K562 (cell line): ENCODE results near the gene ZNF391. TPM values are rescaled to one million over a fixed set of nuclear protein-coding genes. Genes with fewer than 3 reads are reported as not detected.
A peak's percentile ranks its signal among the peaks of the same experiment; 100 is the strongest.

Source experiments
- CTBP1 ChIP-seq: fragments of 450-650 bp; IDR thresholded peaks from 2 replicates; pipeline ENCODE4 v1.6.1; 2016; ENCODE audit warnings: borderline replicate concordance
- GTF2E2 ChIP-seq: fragments of 200-800 bp; sonication (Bioruptor generic); IDR thresholded peaks from 2 replicates; pipeline ENCODE4 v1.6.1; 2016; ENCODE audit warnings: missing genetic modification characterization, missing compliant biosample characterization
- HDAC2 ChIP-seq: fragments of 450-650 bp; IDR thresholded peaks from 2 replicates; pipeline ENCODE4 v1.6.1; 2016; ENCODE audit warnings: mild to moderate bottlenecking
- HMGN3 ChIP-seq: IDR thresholded peaks from 2 replicates; pipeline ENCODE4 v1.6.1; 2011; ENCODE audit warnings: borderline replicate concordance, low read depth, mild to moderate bottlenecking, mixed read lengths, low read length; ENCODE audit not compliant: insufficient read length; ENCODE audit errors: extremely low read depth
- MCM7 ChIP-seq, 2 experiments: fragments of 450-650 bp; IDR thresholded peaks; 2 replicates each; pipeline ENCODE4 v1.6.1; 2016 to 2018
- MEIS2 ChIP-seq: fragments of 450-650 bp; IDR thresholded peaks from 2 replicates; pipeline ENCODE4 v1.6.1; 2014; ENCODE audit warnings: mild to moderate bottlenecking; ENCODE audit not compliant: partially characterized antibody
- NR2C1 ChIP-seq, 2 experiments: fragments of 450-650 bp; IDR thresholded peaks; 2 replicates each; pipeline ENCODE4 v1.6.1; 2017; ENCODE audit warnings: mild to moderate bottlenecking in 2 of 2, antibody characterized with exemption in 1 of 2, inconsistent platforms in 1 of 2, missing compliant biosample characterization in 1 of 2, missing genetic modification characterization in 1 of 2
- PBX2 ChIP-seq, 2 experiments: IDR thresholded peaks in 1 of 2; conservative IDR thresholded peaks in 1 of 2; 2 replicates each; pipeline ENCODE4 v1.6.1; 2016; ENCODE audit warnings: low read depth in 2 of 2, mild to moderate bottlenecking in 1 of 2, missing compliant biosample characterization in 1 of 2, missing genetic modification characterization in 1 of 2, moderate library complexity in 1 of 2
- POLR2G ChIP-seq: fragments of 200-400 bp; formaldehyde crosslinking; IDR thresholded peaks from 2 replicates; pipeline ENCODE4 v1.6.1; 2017; ENCODE audit warnings: low read depth, mild to moderate bottlenecking, antibody characterized with exemption, low read length, moderate library complexity
- RBFOX2 ChIP-seq: fragments of 200-400 bp; formaldehyde crosslinking; IDR thresholded peaks from 2 replicates; pipeline ENCODE4 v1.6.1; 2017; ENCODE audit warnings: low read depth, mild to moderate bottlenecking, low read length, moderate library complexity
- SRF ChIP-seq, 2 experiments: fragments of 250-450, 450-650 bp in 1 of 2; sonication (Bioruptor Pico) in 1 of 2; sonication (generic) in 1 of 2; formaldehyde crosslinking; IDR thresholded peaks; 2 replicates each; pipeline versions ENCODE4 v1.5.0 to v1.5.1; 2020 to 2022; ENCODE audit warnings: mild to moderate bottlenecking in 1 of 2, missing genetic modification reagents in 1 of 2
- TAF7 ChIP-seq: fragments of 450-650 bp; IDR thresholded peaks from 2 replicates; pipeline ENCODE4 v1.6.1; 2016; ENCODE audit warnings: missing genetic modification characterization, missing compliant biosample characterization
- YY1 ChIP-seq, 3 experiments: IDR thresholded peaks; 2 replicates each; pipeline ENCODE4 v1.6.1; 2011; ENCODE audit warnings: low read length in 2 of 3, mild to moderate bottlenecking in 2 of 3, moderate library complexity in 2 of 3, borderline replicate concordance in 1 of 3, control low read depth in 1 of 3, low read depth in 1 of 3; ENCODE audit not compliant: insufficient read depth in 3 of 3, insufficient replicate concordance in 2 of 3, control insufficient read depth in 1 of 3, insufficient read length in 1 of 3; ENCODE audit errors: extremely low read depth in 1 of 3
- ZFX ChIP-seq: sonication (generic); formaldehyde crosslinking; IDR thresholded peaks from 2 replicates; pipeline ENCODE4 v1.8.0; 2022; ENCODE audit warnings: mild to moderate bottlenecking, missing genetic modification reagents, moderate library complexity
- ZNF324 ChIP-seq: fragments of 250-450 bp; sonication (Bioruptor Pico); IDR thresholded peaks from 2 replicates; pipeline ENCODE4 v1.4.0; 2020; ENCODE audit warnings: mild to moderate bottlenecking
- polyA plus RNA-seq, 8 experiments: library from polyadenylated mRNA; depleted of rRNA in 4 of 8; stranded (reverse) in 5 of 8; unstranded in 3 of 8; fragments of >200 nt; fragmentation: Nextera tagmentation in 2 of 8; fragmentation: Illumina TruSeq in 1 of 8; extraction: Ambion mirVana in 2 of 8; extraction: Trizol in 1 of 8; gene quantifications; 2 replicates each; pipeline versions ENCODE4 v1.2.1 to v1.2.3, GENCODE V29; 2011 to 2014; ENCODE audit warnings: inconsistent platforms in 1 of 8, missing spikeins in 1 of 8
- total RNA-seq, 7 experiments: library from RNA; depleted of rRNA in 6 of 7; stranded (reverse); fragments of >200 nt in 6 of 7; fragmentation: Illumina TruSeq in 2 of 7; extraction: Trizol in 2 of 7; gene quantifications; 2 replicates each; pipeline versions ENCODE4 v1.2.1 to v1.2.3, GENCODE V29; 2011 to 2021; ENCODE audit warnings: low replicate concordance in 1 of 7
- TF ChIP-seq, protein P1 (sequence below): sonication (generic); formaldehyde crosslinking; IDR thresholded peaks from 2 replicates; pipeline ENCODE4 v1.8.0; 2023; ENCODE audit warnings: mild to moderate bottlenecking, missing genetic modification reagents
- TF ChIP-seq, protein P2 (sequence below): conservative IDR thresholded peaks from 2 replicates; pipeline ENCODE4 v1.6.1; 2011; ENCODE audit warnings: low read depth, mild to moderate bottlenecking, low read length; ENCODE audit not compliant: control insufficient read depth

ZNF391 gene
- total and polyA plus RNA-seq, 9 of the 15 experiments (the other 6 are each of a cell fraction or from before 2014, with no cell fraction given) = 2.3 to 10.1 (median 5.8) TPM

DNA sequence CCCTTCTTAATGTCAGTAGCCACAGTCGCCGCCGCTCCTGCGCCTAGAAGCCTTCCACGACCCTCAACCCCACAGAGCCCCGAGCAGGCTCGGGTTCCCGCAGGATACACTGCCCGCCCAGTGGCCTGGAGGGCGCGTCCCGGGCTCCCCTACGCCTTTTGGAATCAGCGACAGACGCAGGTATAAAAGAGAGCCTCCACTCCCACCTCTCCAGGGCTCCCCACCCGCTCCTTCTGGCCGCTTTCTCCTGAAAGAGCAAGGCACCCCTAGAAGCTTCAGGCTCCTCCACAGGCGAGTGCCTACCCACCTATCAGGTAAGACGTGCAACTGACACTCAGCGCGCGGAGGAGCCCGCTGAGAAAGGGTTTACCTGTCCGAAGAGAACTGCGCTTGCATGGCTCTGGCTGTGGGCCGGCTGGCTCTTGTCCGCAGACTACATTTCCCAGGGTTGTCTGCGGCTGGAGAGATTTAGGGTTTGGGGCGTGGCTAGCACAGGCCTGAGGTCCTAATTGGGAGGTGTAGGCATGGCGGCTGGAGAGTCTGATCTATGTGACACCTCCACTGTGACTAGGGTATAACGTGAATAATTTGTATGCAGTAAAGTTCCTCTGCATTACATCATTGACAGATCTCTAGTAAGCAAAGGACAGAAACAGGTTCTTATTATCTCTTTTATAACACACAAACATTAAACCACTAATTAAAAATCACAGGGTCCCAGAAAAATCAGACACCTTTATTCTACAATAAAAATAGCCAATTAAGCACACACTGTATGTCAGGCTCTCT is 13.5 kb upstream of the ZNF391 start (continued):
- TF ChIP-seq, protein P1, sequence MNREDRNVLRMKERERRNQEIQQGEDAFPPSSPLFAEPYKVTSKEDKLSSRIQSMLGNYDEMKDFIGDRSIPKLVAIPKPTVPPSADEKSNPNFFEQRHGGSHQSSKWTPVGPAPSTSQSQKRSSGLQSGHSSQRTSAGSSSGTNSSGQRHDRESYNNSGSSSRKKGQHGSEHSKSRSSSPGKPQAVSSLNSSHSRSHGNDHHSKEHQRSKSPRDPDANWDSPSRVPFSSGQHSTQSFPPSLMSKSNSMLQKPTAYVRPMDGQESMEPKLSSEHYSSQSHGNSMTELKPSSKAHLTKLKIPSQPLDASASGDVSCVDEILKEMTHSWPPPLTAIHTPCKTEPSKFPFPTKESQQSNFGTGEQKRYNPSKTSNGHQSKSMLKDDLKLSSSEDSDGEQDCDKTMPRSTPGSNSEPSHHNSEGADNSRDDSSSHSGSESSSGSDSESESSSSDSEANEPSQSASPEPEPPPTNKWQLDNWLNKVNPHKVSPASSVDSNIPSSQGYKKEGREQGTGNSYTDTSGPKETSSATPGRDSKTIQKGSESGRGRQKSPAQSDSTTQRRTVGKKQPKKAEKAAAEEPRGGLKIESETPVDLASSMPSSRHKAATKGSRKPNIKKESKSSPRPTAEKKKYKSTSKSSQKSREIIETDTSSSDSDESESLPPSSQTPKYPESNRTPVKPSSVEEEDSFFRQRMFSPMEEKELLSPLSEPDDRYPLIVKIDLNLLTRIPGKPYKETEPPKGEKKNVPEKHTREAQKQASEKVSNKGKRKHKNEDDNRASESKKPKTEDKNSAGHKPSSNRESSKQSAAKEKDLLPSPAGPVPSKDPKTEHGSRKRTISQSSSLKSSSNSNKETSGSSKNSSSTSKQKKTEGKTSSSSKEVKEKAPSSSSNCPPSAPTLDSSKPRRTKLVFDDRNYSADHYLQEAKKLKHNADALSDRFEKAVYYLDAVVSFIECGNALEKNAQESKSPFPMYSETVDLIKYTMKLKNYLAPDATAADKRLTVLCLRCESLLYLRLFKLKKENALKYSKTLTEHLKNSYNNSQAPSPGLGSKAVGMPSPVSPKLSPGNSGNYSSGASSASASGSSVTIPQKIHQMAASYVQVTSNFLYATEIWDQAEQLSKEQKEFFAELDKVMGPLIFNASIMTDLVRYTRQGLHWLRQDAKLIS (CRISPR knock-in tag) = peak; percentile 11; the same call in 1 of the 2 replicates
- TF ChIP-seq MCM7 (IDR thresholded peaks at IDR 0.05) (no peak), ZNF324 (CRISPR knock-in tag) (no peak), PBX2 (CRISPR knock-in tag; IDR thresholded peaks at IDR 0.05; ENCODE audit: low read depth) (no peak), PBX2 (tag; conservative IDR thresholded peaks at IDR 0.05; ENCODE audit: low read depth) (peak; percentile 92), SRF (CRISPR knock-in tag; IDR thresholded peaks at IDR 0.05) (peak in 1 of 2 experiments; percentile 57; a peak in 1 of 4 replicates), RBFOX2 (peak; percentile 69), CTBP1 (peak; percentile 57; the same call in 1 of the 2 replicates), HDAC2 (0 out of 2 replicates have a peak, but pooled peaks have one; percentile 42), HMGN3 (peak; percentile 67), ZFX (CRISPR knock-in tag) (peak; percentile 78), POLR2G (peak; percentile 68), YY1 (IDR thresholded peaks at IDR 0.05; ENCODE audit: borderline replicate concordance in 1 of 3, control insufficient read depth in 1 of 3, extremely low read depth in 1 of 3, insufficient read depth in 3 of 3, insufficient read length in 1 of 3, insufficient replicate concordance in 2 of 3, low read depth in 1 of 3, low read length in 2 of 3) (peak in 2 of 3 experiments; percentile 71 to 90), MEIS2 (peak; percentile 97), NR2C1 (IDR thresholded peaks at IDR 0.05) (0 out of 2 replicates have a peak, but pooled peaks have one; percentile 22), NR2C1 (tag; IDR thresholded peaks at IDR 0.05) (no peak), GTF2E2 (tag) (peak; percentile 77; the same call in 1 of the 2 replicates), TAF7 (tag) (0 out of 2 replicates have a peak, but pooled peaks have one; percentile 49)
- TF ChIP-seq, protein P2, sequence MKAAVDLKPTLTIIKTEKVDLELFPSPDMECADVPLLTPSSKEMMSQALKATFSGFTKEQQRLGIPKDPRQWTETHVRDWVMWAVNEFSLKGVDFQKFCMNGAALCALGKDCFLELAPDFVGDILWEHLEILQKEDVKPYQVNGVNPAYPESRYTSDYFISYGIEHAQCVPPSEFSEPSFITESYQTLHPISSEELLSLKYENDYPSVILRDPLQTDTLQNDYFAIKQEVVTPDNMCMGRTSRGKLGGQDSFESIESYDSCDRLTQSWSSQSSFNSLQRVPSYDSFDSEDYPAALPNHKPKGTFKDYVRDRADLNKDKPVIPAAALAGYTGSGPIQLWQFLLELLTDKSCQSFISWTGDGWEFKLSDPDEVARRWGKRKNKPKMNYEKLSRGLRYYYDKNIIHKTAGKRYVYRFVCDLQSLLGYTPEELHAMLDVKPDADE = 0 out of 2 replicates have a peak, but pooled peaks have one; percentile 28
